Measurements from ENCODE around the gene GPX4. TPM values are rescaled to one million over a fixed set of nuclear protein-coding genes. Genes with fewer than 3 reads are reported as not detected.
"Not testable (repeated sequence)": the region's sequence is repeated elsewhere in the genome, so short reads cannot be mapped to it uniquely, and the experiment has no call there.

GPX4 gene
- total RNA-seq, 1 donor from 2014 or later, result 210 TPM

GRCh38 chr19:1113986-1114483 is 10.2 kb downstream of the GPX4 start:
- peak overlapping the region; percentile 38 for H3K27ac Mint-ChIP-seq (ENCODE audit: unreplicated experiment)
- H3K27me3 Mint-ChIP-seq (ENCODE audit: unreplicated experiment), result peaks cover 1% of the 10 kb centered on the region
- TF ChIP-seq CTCF (IDR thresholded peaks at IDR 0.05; ENCODE audit: partially characterized antibody, unreplicated experiment), result no peak
- no peak overlapping the region for H3K4me3 Mint-ChIP-seq (ENCODE audit: unreplicated experiment)
- no peak for DNase-seq
- peaks cover 2% of the 10 kb centered on the region for H3K4me1 Mint-ChIP-seq (ENCODE audit: low read depth, unreplicated experiment)
- no peaks in the 10 kb centered on the region for H3K36me3 Mint-ChIP-seq (ENCODE audit: unreplicated experiment)
- H3K9me3 Mint-ChIP-seq (ENCODE audit: unreplicated experiment), result peaks cover 2% of the 10 kb centered on the region

- peak overlapping the region; percentile 59 for H3K27ac Mint-ChIP-seq (ENCODE audit: unreplicated experiment)
- H3K9me3 Mint-ChIP-seq (ENCODE audit: unreplicated experiment); H3K27me3 Mint-ChIP-seq (ENCODE audit: unreplicated experiment); H3K36me3 Mint-ChIP-seq (ENCODE audit: unreplicated experiment); H3K4me3 Mint-ChIP-seq (ENCODE audit: unreplicated experiment); H3K4me1 Mint-ChIP-seq (ENCODE audit: low read depth, unreplicated experiment); DNase-seq: not testable (repeated sequence)
Measured at GRCh38 chr19:1114728-1115127, 10.9 kb downstream of the GPX4 start.

GRCh38 chr19:1115646-1116420 is 12.0 kb downstream of the GPX4 start:
- H3K27me3 Mint-ChIP-seq (ENCODE audit: unreplicated experiment), result peaks cover 4% of the 10 kb centered on the region
- no peak overlapping the region for H3K27ac Mint-ChIP-seq (ENCODE audit: unreplicated experiment)
- no peak overlapping the region for H3K4me3 Mint-ChIP-seq (ENCODE audit: unreplicated experiment)
- H3K4me1 Mint-ChIP-seq (ENCODE audit: low read depth, unreplicated experiment), result no peaks in the 10 kb centered on the region
- no peak for TF ChIP-seq CTCF (IDR thresholded peaks at IDR 0.05; ENCODE audit: partially characterized antibody, unreplicated experiment)
- H3K36me3 Mint-ChIP-seq (ENCODE audit: unreplicated experiment), result no peaks in the 10 kb centered on the region
- peaks cover 2% of the 10 kb centered on the region for H3K9me3 Mint-ChIP-seq (ENCODE audit: unreplicated experiment)
- DNase-seq, result no peak

GRCh38 chr19:1116726-1117581 is 13.2 kb downstream of the GPX4 start:
- H3K4me3 Mint-ChIP-seq (ENCODE audit: unreplicated experiment), result no peak overlapping the region
- peaks cover 4% of the 10 kb centered on the region for H3K27me3 Mint-ChIP-seq (ENCODE audit: unreplicated experiment)
- no peaks in the 10 kb centered on the region for H3K4me1 Mint-ChIP-seq (ENCODE audit: low read depth, unreplicated experiment)
- TF ChIP-seq CTCF (IDR thresholded peaks at IDR 0.05; ENCODE audit: partially characterized antibody, unreplicated experiment), result no peak
- H3K9me3 Mint-ChIP-seq (ENCODE audit: unreplicated experiment), result peaks cover 2% of the 10 kb centered on the region
- H3K27ac Mint-ChIP-seq (ENCODE audit: unreplicated experiment), result no peak overlapping the region
- H3K36me3 Mint-ChIP-seq (ENCODE audit: unreplicated experiment), result no peaks in the 10 kb centered on the region
- DNase-seq, result no peak

GRCh38 chr19:1117654-1118053 is 13.9 kb downstream of the GPX4 start:
- peaks cover 2% of the 10 kb centered on the region for H3K9me3 Mint-ChIP-seq (ENCODE audit: unreplicated experiment)

More at GRCh38 chr19:1117654-1118053, 13.9 kb downstream of the GPX4 start:
- Mint-ChIP-seq H3K4me3 (ENCODE audit: unreplicated experiment) (no peak overlapping the region), H3K27me3 (ENCODE audit: unreplicated experiment) (peaks cover 3% of the 10 kb centered on the region), H3K36me3 (ENCODE audit: unreplicated experiment) (no peaks in the 10 kb centered on the region), H3K4me1 (ENCODE audit: low read depth, unreplicated experiment) (no peaks in the 10 kb centered on the region), H3K27ac (ENCODE audit: unreplicated experiment) (no peak overlapping the region)
- TF ChIP-seq CTCF (IDR thresholded peaks at IDR 0.05; ENCODE audit: partially characterized antibody, unreplicated experiment), result no peak
- DNase-seq, result no peak

All from glutamatergic neuron (in vitro differentiated cells).